Immature natural killer cell (primary cell): Measurements from ENCODE around the gene NXPH1. TPM values are rescaled to one million over a fixed set of nuclear protein-coding genes. Genes with fewer than 3 reads are reported as not detected.

Experiments used
- DNase-seq, 3 donors: peaks; one replicate each; pipeline ENCODE4 v3.0.0; 2022; ENCODE audit warnings: mixed read lengths in 1 of 3
- H3K27ac Mint-ChIP-seq, 6 donors: one replicate each; pipeline ENCODE4 v1.8.0; 2020; ENCODE audit warnings: mixed read lengths in 6 of 6, mild to moderate bottlenecking in 5 of 6, inconsistent platforms in 4 of 6, moderate library complexity in 3 of 6
- H3K27me3 Mint-ChIP-seq, 3 donors: one replicate each; pipeline ENCODE4 v1.8.0; 2020 to 2021; ENCODE audit warnings: low read depth in 3 of 3, mild to moderate bottlenecking in 3 of 3, mixed read lengths in 3 of 3, moderate library complexity in 3 of 3, inconsistent platforms in 1 of 3
- H3K36me3 Mint-ChIP-seq, 3 donors: one replicate each; pipeline ENCODE4 v1.8.0; 2020; ENCODE audit warnings: mixed read lengths in 3 of 3, inconsistent platforms in 2 of 3, mild to moderate bottlenecking in 2 of 3
- H3K4me1 Mint-ChIP-seq, 2 donors: one replicate each; pipeline ENCODE4 v1.8.0; 2020; ENCODE audit warnings: inconsistent platforms in 2 of 2, mild to moderate bottlenecking in 2 of 2, mixed read lengths in 2 of 2, moderate library complexity in 1 of 2
- H3K4me3 Mint-ChIP-seq, 5 donors: one replicate each; pipeline ENCODE4 v1.8.0; 2020; ENCODE audit warnings: mild to moderate bottlenecking in 5 of 5, mixed read lengths in 5 of 5, inconsistent platforms in 3 of 5, moderate library complexity in 3 of 5
- H3K9me3 Mint-ChIP-seq, 6 donors: one replicate each; pipeline ENCODE4 v1.8.0; 2020; ENCODE audit warnings: mild to moderate bottlenecking in 6 of 6, mixed read lengths in 6 of 6, inconsistent platforms in 4 of 6, moderate library complexity in 3 of 6
- polyA plus RNA-seq, 3 donors: library from polyadenylated mRNA; unstranded; fragments of 300-500 nt; fragmentation: Illumina TruSeq; gene quantifications; one replicate each; pipeline ENCODE4 v1.2.3, GENCODE V29; 2021

Gene NXPH1
- polyA plus RNA-seq, 3 donors from 2014 or later = not detected

- Mint-ChIP-seq H3K4me3 (peak overlapping the region in 2 of 5 donors; percentile 38 to 40), H3K4me1 (peaks cover 11 to 17% of the 10 kb centered on the region in 2 donors)
Observed at GRCh38 chr7:8442814-8443304, 9.4 kb downstream of the NXPH1 start.

GRCh38 chr7:8443576-8444467 lies 10.4 kb downstream of the NXPH1 start:
- Mint-ChIP-seq H3K4me3 (peak overlapping the region in 1 of 5 donors; percentile 38), H3K36me3 (peaks cover 0 to 12% (median 0%) of the 10 kb centered on the region in 3 donors), H3K27me3 (peaks cover 22 to 50% (median 27%) of the 10 kb centered on the region in 3 donors), H3K9me3 (peaks cover 9 to 35% (median 13%) of the 10 kb centered on the region in 6 donors), H3K4me1 (peaks cover 11 to 17% of the 10 kb centered on the region in 2 donors), H3K27ac (no peak overlapping the region)
- DNase-seq = no peak

More at GRCh38 chr7:8442814-8443304, 9.4 kb downstream of the NXPH1 start:
- peak overlapping the region in 1 of 6 donors; percentile 50 for H3K27ac Mint-ChIP-seq
- H3K27me3 Mint-ChIP-seq = peaks cover 22 to 55% (median 27%) of the 10 kb centered on the region in 3 donors
- peaks cover 9 to 35% (median 15%) of the 10 kb centered on the region in 6 donors for H3K9me3 Mint-ChIP-seq
- DNase-seq = peak; percentile 25 to 38 (median 29)
- peaks cover 0 to 12% (median 0%) of the 10 kb centered on the region in 3 donors for H3K36me3 Mint-ChIP-seq

- no peak for DNase-seq
- Mint-ChIP-seq H3K4me1 (peaks cover 11 to 17% of the 10 kb centered on the region in 2 donors), H3K27ac (no peak overlapping the region), H3K4me3 (no peak overlapping the region), H3K36me3 (peaks cover 0 to 12% (median 0%) of the 10 kb centered on the region in 3 donors), H3K27me3 (peaks cover 22 to 47% (median 27%) of the 10 kb centered on the region in 3 donors), H3K9me3 (peaks cover 9 to 34% (median 13%) of the 10 kb centered on the region in 6 donors)
Observed at GRCh38 chr7:8444468-8444769, 11.0 kb downstream of the NXPH1 start.

- Mint-ChIP-seq H3K27ac (no peak overlapping the region), H3K27me3 (peaks cover 0 to 4% (median 2%) of the 10 kb centered on the region in 3 donors), H3K4me3 (no peak overlapping the region), H3K4me1 (no peaks in the 10 kb centered on the region), H3K36me3 (no peaks in the 10 kb centered on the region), H3K9me3 (peaks cover 0 to 4% (median 0%) of the 10 kb centered on the region in 6 donors)
- DNase-seq = no peak
Observed at GRCh38 chr7:8453535-8453934, 20.1 kb downstream of the NXPH1 start.

GRCh38 chr7:8455426-8455825 lies 22.0 kb downstream of the NXPH1 start:
- H3K27ac Mint-ChIP-seq = no peak overlapping the region
- H3K4me3 Mint-ChIP-seq = no peak overlapping the region
- H3K4me1 Mint-ChIP-seq = no peaks in the 10 kb centered on the region
- H3K27me3 Mint-ChIP-seq = peaks cover 0 to 4% (median 2%) of the 10 kb centered on the region in 3 donors
- peaks cover 0 to 6% (median 0%) of the 10 kb centered on the region in 6 donors for H3K9me3 Mint-ChIP-seq
- no peak for DNase-seq
- H3K36me3 Mint-ChIP-seq = no peaks in the 10 kb centered on the region

GRCh38 chr7:8462309-8462708 lies 28.9 kb downstream of the NXPH1 start:
- Mint-ChIP-seq H3K36me3 (no peaks in the 10 kb centered on the region), H3K27me3 (peaks cover 0 to 7% (median 2%) of the 10 kb centered on the region in 3 donors), H3K27ac (no peak overlapping the region), H3K9me3 (peaks cover 0 to 10% (median 0%) of the 10 kb centered on the region in 6 donors), H3K4me3 (no peak overlapping the region), H3K4me1 (no peaks in the 10 kb centered on the region)
- no peak for DNase-seq

GRCh38 chr7:8465338-8465737 lies 31.9 kb downstream of the NXPH1 start:
- no peak overlapping the region for H3K27ac Mint-ChIP-seq
- H3K9me3 Mint-ChIP-seq = peaks cover 0 to 10% (median under 1%) of the 10 kb centered on the region in 6 donors
- H3K36me3 Mint-ChIP-seq = no peaks in the 10 kb centered on the region
- H3K27me3 Mint-ChIP-seq = peaks cover 0 to 7% (median 0%) of the 10 kb centered on the region in 3 donors
- no peaks in the 10 kb centered on the region for H3K4me1 Mint-ChIP-seq
- no peak overlapping the region for H3K4me3 Mint-ChIP-seq
- DNase-seq = no peak

GRCh38 chr7:8480527-8480926 lies 47.1 kb downstream of the NXPH1 start:
- Mint-ChIP-seq H3K4me3 (no peak overlapping the region), H3K9me3 (peaks cover 0 to 21% (median 4%) of the 10 kb centered on the region in 6 donors), H3K36me3 (no peaks in the 10 kb centered on the region), H3K27ac (no peak overlapping the region), H3K27me3 (peaks cover 0 to 8% (median 0%) of the 10 kb centered on the region in 3 donors), H3K4me1 (no peaks in the 10 kb centered on the region)
- DNase-seq = no peak

GRCh38 chr7:8481096-8481495 lies 47.7 kb downstream of the NXPH1 start:
- H3K4me3 Mint-ChIP-seq = no peak overlapping the region
- H3K27ac Mint-ChIP-seq = no peak overlapping the region
- DNase-seq = no peak
- no peaks in the 10 kb centered on the region for H3K4me1 Mint-ChIP-seq
- peaks cover 0 to 20% (median 4%) of the 10 kb centered on the region in 6 donors for H3K9me3 Mint-ChIP-seq
- H3K36me3 Mint-ChIP-seq = no peaks in the 10 kb centered on the region
- H3K27me3 Mint-ChIP-seq = peaks cover 0 to 8% (median 0%) of the 10 kb centered on the region in 3 donors

- Mint-ChIP-seq H3K36me3 (no peaks in the 10 kb centered on the region), H3K4me1 (no peaks in the 10 kb centered on the region), H3K9me3 (peaks cover 0 to 12% (median 2%) of the 10 kb centered on the region in 6 donors), H3K27ac (no peak overlapping the region), H3K4me3 (no peak overlapping the region), H3K27me3 (peaks cover 0 to 12% (median 0%) of the 10 kb centered on the region in 3 donors)
- no peak for DNase-seq
Observed at GRCh38 chr7:8481752-8482446, 48.5 kb downstream of the NXPH1 start.

- H3K27ac Mint-ChIP-seq = no peak overlapping the region
- DNase-seq = no peak
- H3K4me1 Mint-ChIP-seq = no peaks in the 10 kb centered on the region
- H3K27me3 Mint-ChIP-seq = peaks cover 0 to 4% (median 1%) of the 10 kb centered on the region in 3 donors
- no peak overlapping the region for H3K4me3 Mint-ChIP-seq
- no peaks in the 10 kb centered on the region for H3K36me3 Mint-ChIP-seq
- H3K9me3 Mint-ChIP-seq = peaks cover 0 to 12% (median 2%) of the 10 kb centered on the region in 6 donors
Observed at GRCh38 chr7:8490391-8491045, 57.1 kb downstream of the NXPH1 start.

- DNase-seq = no peak
- Mint-ChIP-seq H3K27me3 (peaks cover 0 to 4% (median 1%) of the 10 kb centered on the region in 3 donors), H3K36me3 (no peaks in the 10 kb centered on the region), H3K4me3 (no peak overlapping the region), H3K9me3 (peaks cover 0 to 16% (median 2%) of the 10 kb centered on the region in 6 donors), H3K27ac (no peak overlapping the region), H3K4me1 (no peaks in the 10 kb centered on the region)
Observed at GRCh38 chr7:8491106-8491505, 57.7 kb downstream of the NXPH1 start.
